GM12872 (cell line): Measurements from ENCODE around the gene AGO4.

Source experiments
- CTCF ChIP-seq: IDR thresholded peaks from 3 replicates; pipeline ENCODE4 v1.5.1; 2011; ENCODE audit warnings: low read depth, mild to moderate bottlenecking, low read length, moderate library complexity; ENCODE audit not compliant: insufficient read depth

AGO4 gene

GRCh38 chr1:35882586-35882944 is 74.7 kb downstream of the AGO4 start:
- no peak for TF ChIP-seq CTCF

- TF ChIP-seq CTCF, result peak; percentile 92
Measured at GRCh38 chr1:35882945-35883634, 75.3 kb downstream of the AGO4 start, which contains the start of gene AGO1. TSS of gene AGO1 (plus strand) at chr1:35883209. CDS start at chr1:35883422, 213 bp downstream.

GRCh38 chr1:35883635-35884101 is 75.9 kb downstream of the AGO4 start:
- no peak for TF ChIP-seq CTCF

DNA sequence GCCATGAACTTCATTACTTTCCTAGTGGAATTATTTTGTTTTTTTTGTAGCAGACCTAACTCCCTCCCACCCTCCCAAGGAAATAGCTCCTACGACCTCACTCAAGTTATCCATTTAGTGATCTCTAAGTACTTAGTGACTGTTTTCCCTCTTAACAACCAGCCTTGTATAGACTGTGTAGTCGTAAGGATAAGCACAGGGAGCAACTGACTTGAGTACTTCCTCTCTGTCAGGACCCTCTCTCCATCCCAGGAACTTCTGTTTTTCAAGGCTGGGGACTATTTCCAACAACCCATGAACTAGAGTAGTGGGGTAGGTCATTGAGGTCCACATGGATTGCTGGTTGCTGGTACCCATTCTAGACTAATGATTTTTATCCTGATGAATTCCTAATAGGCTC is 77.1 kb downstream of the AGO4 start:
- TF ChIP-seq CTCF, result no peak

DNA sequence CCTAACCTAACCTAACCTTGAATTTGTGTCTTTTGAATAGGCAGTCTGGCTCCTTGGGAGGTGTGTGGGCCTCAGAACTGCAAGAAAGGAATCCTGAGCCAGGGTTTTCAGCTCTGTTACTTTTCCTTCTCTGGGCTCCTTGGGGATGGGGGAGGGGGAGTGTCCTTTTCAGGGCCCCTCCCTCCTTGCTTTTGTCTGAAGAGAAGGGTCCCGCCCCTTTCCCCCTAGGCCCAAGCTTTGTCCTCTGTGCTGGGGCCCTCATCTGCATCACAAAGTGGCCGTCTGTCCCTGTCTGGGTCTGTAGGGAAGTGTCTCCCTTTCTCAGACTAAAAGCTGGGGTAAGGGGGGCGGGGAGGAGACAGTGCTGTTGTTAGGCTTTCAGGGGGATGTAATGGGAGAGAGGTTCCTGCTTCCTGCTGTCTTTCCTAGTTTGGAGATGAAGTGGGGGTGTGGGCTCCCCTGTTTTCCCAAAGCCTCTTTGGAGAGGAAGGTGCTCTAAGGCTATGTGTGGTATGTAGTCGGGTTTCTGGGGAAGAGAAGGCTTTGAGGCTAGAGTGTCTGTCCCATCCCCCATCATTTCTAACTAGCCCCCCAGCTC is 78.2 kb downstream of the AGO4 start:
- TF ChIP-seq CTCF, result no peak

GRCh38 chr1:35886577-35887431 is 79.0 kb downstream of the AGO4 start:
- TF ChIP-seq CTCF, result no peak

- no peak for TF ChIP-seq CTCF
Measured at GRCh38 chr1:35887508-35887907, 79.7 kb downstream of the AGO4 start.
